ENCODE data around the gene OSBP2.

- TF ChIP-seq OSR1 (CRISPR knock-in tag; IDR thresholded peaks at IDR 0.05) (no peak), ISL1 (CRISPR knock-in tag; IDR thresholded peaks at IDR 0.05) (no peak), ZFP3 (CRISPR knock-in tag; IDR thresholded peaks at IDR 0.05) (no peak), CSRNP3 (CRISPR knock-in tag; IDR thresholded peaks at IDR 0.05) (no peak), ZFP30 (CRISPR knock-in tag; IDR thresholded peaks at IDR 0.05) (no peak), ARNTL (CRISPR knock-in tag; IDR thresholded peaks at IDR 0.05; ENCODE audit: borderline replicate concordance, low read depth) (no peak)
Observed at GRCh38 chr22:30833322-30833721, 138.6 kb downstream of the OSBP2 start.

Measured in SK-N-SH treated with all-trans-retinoic acid at 6 μM for 48 hours (cell line).